K562 (cell line): ENCODE measurements around the gene EMX2. TPM values are rescaled to one million over a fixed set of nuclear protein-coding genes. Genes with fewer than 3 reads are reported as not detected.

Experiments used
- ATAC-seq: fragments of 200-7000 bp; cut with Tn5 transposase; 3 replicates; pipeline ENCODE4 v1.9.1; 2020; ENCODE audit warnings: moderate library complexity
- BruUV-seq: library from RNA; stranded (reverse); fragments of 400-500 nt; replicated peaks from 2 replicates; lab custom pipeline; 2021; lab: Mats Ljungman, UMichigan
- CTCF ChIA-PET: fragments of 300-600 bp; formaldehyde crosslinking; extraction: SDS; loops from one replicate; lab custom pipeline; 2021; ENCODE audit warnings: low intra/inter-chr PET ratio; lab: Yijun Ruan, JAX
- POLR2A ChIA-PET: fragments of 300-600, 350-650 bp; sonication (Branson Sonifier 250); formaldehyde crosslinking; extraction: SDS; loops from one replicate; lab custom pipeline; 2021; ENCODE audit warnings: antibody characterized with exemption, inconsistent platforms; lab: Yijun Ruan, JAX
- DNase-seq, 4 experiments: peaks; one replicate each; pipeline versions ENCODE4 v3.0.0 to v3.0.0-alpha.2; 2011 to 2018; ENCODE audit warnings: low spot score in 3 of 4, mixed read lengths in 3 of 4; ENCODE audit errors: extremely low read depth in 1 of 4
- FAIRE-seq: peaks from 2 replicates; lab custom pipeline; 2011; peaks lifted over from hg19 to GRCh38; lab: Jason Lieb, UNC
- H2AFZ ChIP-seq: 2 replicates; pipeline ENCODE4 v1.6.0; 2011; ENCODE audit warnings: low read depth, low read length, control low read depth, inconsistent platforms
- H3K27ac ChIP-seq: fragments of 200-600 bp; 3 replicates; pipeline ENCODE4 v1.8.0; 2011; ENCODE audit warnings: low read depth, mild to moderate bottlenecking, control low read depth, inconsistent platforms, low read length, moderate library complexity, mixed read lengths; ENCODE audit errors: extremely low read depth
- H3K27me3 ChIP-seq, 2 experiments: fragments of 300-600 bp in 1 of 2; 2 replicates in 1 of 2; 3 replicates in 1 of 2; pipeline versions ENCODE4 v1.6.0 to v1.8.0; 2011; ENCODE audit warnings: inconsistent platforms in 2 of 2, low read length in 2 of 2, mild to moderate bottlenecking in 1 of 2, mixed read lengths in 1 of 2, moderate library complexity in 1 of 2; ENCODE audit not compliant: control insufficient read depth in 2 of 2, insufficient read depth in 2 of 2
- H3K36me3 ChIP-seq: fragments of 300-600 bp; 3 replicates; pipeline ENCODE4 v1.8.0; 2011; ENCODE audit warnings: mild to moderate bottlenecking, low read length, inconsistent platforms; ENCODE audit not compliant: control insufficient read depth, insufficient read depth
- H3K4me1 ChIP-seq, 2 experiments: fragments of 200-600 bp in 1 of 2; replicated peaks in 1 of 2; 2 replicates in 1 of 2; 3 replicates in 1 of 2; pipeline versions ENCODE4 v1.5.1 to v1.8.0; 2011; ENCODE audit warnings: inconsistent platforms in 2 of 2, low read length in 2 of 2, mild to moderate bottlenecking in 1 of 2, mixed read lengths in 1 of 2, moderate library complexity in 1 of 2; ENCODE audit not compliant: control insufficient read depth in 2 of 2, insufficient read depth in 2 of 2
- H3K4me2 ChIP-seq: 2 replicates; pipeline ENCODE4 v1.6.1; 2011; ENCODE audit warnings: low read length, control low read depth, inconsistent platforms, mixed read lengths; ENCODE audit not compliant: insufficient read depth
- H3K4me3 ChIP-seq: fragments of 200-600 bp; sonication (generic), shearing (Covaris generic); 2 replicates; pipeline ENCODE4 v1.5.1; 2016; ENCODE audit warnings: control low read depth, inconsistent platforms
- H3K79me2 ChIP-seq: fragments of 200-600 bp; 3 replicates; pipeline ENCODE4 v1.8.0; 2011; ENCODE audit warnings: low read length, inconsistent platforms; ENCODE audit not compliant: control insufficient read depth, insufficient read depth
- H3K9ac ChIP-seq, 2 experiments: 2 replicates each; pipeline versions ENCODE4 v1.6.0 to v1.6.1; 2011; ENCODE audit warnings: low read depth in 2 of 2, low read length in 2 of 2, control low read depth in 1 of 2, inconsistent platforms in 1 of 2, mild to moderate bottlenecking in 1 of 2, mixed read lengths in 1 of 2; ENCODE audit not compliant: insufficient read depth in 1 of 2
- H3K9me1 ChIP-seq: one replicate; pipeline ENCODE4 v1.6.0; 2011; ENCODE audit warnings: inconsistent platforms, mild to moderate bottlenecking, low read length, moderate library complexity; ENCODE audit not compliant: control insufficient read depth, insufficient read depth
- H3K9me3 ChIP-seq: replicated peaks from 2 replicates; pipeline ENCODE4 v1.5.1; 2011; ENCODE audit warnings: low read depth, low read length, inconsistent platforms; ENCODE audit not compliant: control insufficient read depth, insufficient read depth
- H4K20me1 ChIP-seq: replicated peaks from 2 replicates; pipeline ENCODE4 v1.6.1; 2011; ENCODE audit warnings: low read length, inconsistent platforms, mixed read lengths; ENCODE audit not compliant: control insufficient read depth, insufficient read depth
- CSDE1 ChIP-seq, 2 experiments: fragments of 450-650 bp; IDR thresholded peaks; 2 replicates each; pipeline ENCODE4 v1.6.1; 2016; ENCODE audit warnings: mild to moderate bottlenecking in 1 of 2
- MTA3 ChIP-seq: fragments of 450-650 bp; formaldehyde crosslinking; IDR thresholded peaks from 2 replicates; pipeline ENCODE4 v1.6.1; 2017; ENCODE audit warnings: mild to moderate bottlenecking, borderline replicate concordance
- PHF8 ChIP-seq: fragments of 200-600 bp; sonication (generic); IDR thresholded peaks from 2 replicates; pipeline ENCODE4 v1.6.1; 2012; ENCODE audit warnings: mixed run types, mild to moderate bottlenecking, inconsistent platforms, low read length, moderate library complexity, borderline replicate concordance
- PTTG1 ChIP-seq: fragments of 450-650 bp; IDR thresholded peaks from 2 replicates; pipeline ENCODE4 v1.6.1; 2016; ENCODE audit warnings: low read depth, mild to moderate bottlenecking, missing genetic modification characterization, missing compliant biosample characterization
- RAD51 ChIP-seq: fragments of 450-650 bp; IDR thresholded peaks from 2 replicates; pipeline ENCODE4 v1.7.1; 2016; ENCODE audit warnings: low read depth, mild to moderate bottlenecking, borderline replicate concordance
- ZSCAN29 ChIP-seq: fragments of 450-650 bp; IDR thresholded peaks from 2 replicates; pipeline ENCODE4 v1.6.1; 2017
- WGBS: fragments of 100-300 bp; shearing (Covaris generic); methylation state at CpG from one replicate; pipeline ENCODE4 v1.1.6; 2016; ENCODE audit warnings: low coverage, mixed read lengths; ENCODE audit not compliant: insufficient coverage; ENCODE audit errors: missing lambda C conversion rate; 5-methylcytosine and 5-hydroxymethylcytosine counted together
- in situ Hi-C: fragments of 300-500 bp; cut with MboI; formaldehyde crosslinking; loops from 4 replicates; pipeline ENCODE4 v1.15.0; 2018; ENCODE audit warnings: inconsistent platforms, mixed read lengths
- intact Hi-C: fragments of 100-400 bp; cut with micrococcal nuclease; formaldehyde crosslinking; loops from 2 replicates; pipeline ENCODE4 v1.14.2; 2022
- polyA plus RNA-seq, 8 experiments: library from polyadenylated mRNA; depleted of rRNA in 4 of 8; stranded (reverse) in 5 of 8; unstranded in 3 of 8; fragments of >200 nt; fragmentation: Nextera tagmentation in 2 of 8; fragmentation: Illumina TruSeq in 1 of 8; extraction: Ambion mirVana in 2 of 8; extraction: Trizol in 1 of 8; gene quantifications; 2 replicates each; pipeline versions ENCODE4 v1.2.1 to v1.2.3, GENCODE V29; 2011 to 2014; ENCODE audit warnings: inconsistent platforms in 1 of 8, missing spikeins in 1 of 8
- total RNA-seq, 7 experiments: library from RNA; depleted of rRNA in 6 of 7; stranded (reverse); fragments of >200 nt in 6 of 7; fragmentation: Illumina TruSeq in 2 of 7; extraction: Trizol in 2 of 7; gene quantifications; 2 replicates each; pipeline versions ENCODE4 v1.2.1 to v1.2.3, GENCODE V29; 2011 to 2021; ENCODE audit warnings: low replicate concordance in 1 of 7
- TF ChIP-seq, protein P1 (sequence below): fragments of 250-450 bp; sonication (Bioruptor Pico); IDR thresholded peaks from 2 replicates; pipeline ENCODE4 v1.8.0; 2021; ENCODE audit warnings: mild to moderate bottlenecking, moderate library complexity

Gene EMX2
- total and polyA plus RNA-seq, 9 of the 15 experiments (the other 6 are each of a cell fraction or from before 2014, with no cell fraction given): not detected

DNA sequence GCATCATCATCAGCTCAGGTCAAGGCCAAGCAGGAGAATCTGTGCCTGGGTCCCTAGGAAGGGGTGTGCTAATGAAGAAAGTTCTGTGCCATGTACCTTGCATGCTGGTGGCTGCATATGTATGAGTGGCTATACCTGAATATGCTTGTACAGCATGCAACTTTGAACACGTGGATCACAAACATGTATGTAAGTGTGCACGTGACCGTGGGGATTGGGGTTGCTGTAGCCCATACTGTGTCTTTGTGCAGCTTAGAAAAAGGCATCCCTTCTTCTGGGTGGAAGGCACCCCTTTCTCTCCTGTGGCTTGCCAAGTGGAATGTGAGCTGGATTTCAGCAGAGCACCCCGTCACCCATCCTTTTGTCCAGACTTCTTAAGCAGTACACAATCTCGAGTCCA, 13.8 kb downstream of the EMX2 start:
- no peaks in the 10 kb centered on the region for H3K9me3 ChIP-seq
- H3K27ac ChIP-seq: no peak overlapping the region
- DNase-seq: no peak
- no peak overlapping the region for H3K4me3 ChIP-seq
- H3K4me2 ChIP-seq: no peak overlapping the region
- CTCF ChIA-PET: no interaction called here
- no peak for ATAC-seq
- FAIRE-seq: no peak
- H3K9ac ChIP-seq: no peak overlapping the region
- 4% methylated on average over 4 of the region's 5 CpGs for WGBS
- no peak overlapping the region for H2AFZ ChIP-seq
- POLR2A ChIA-PET: no interaction called here
- no peaks in the 10 kb centered on the region for H3K36me3 ChIP-seq
- no TSS peak for BruUV-seq
- H3K4me1 ChIP-seq: peaks cover 0 to 14% of the 10 kb centered on the region in 2 experiments; a peak in 2 of 5 replicates
- intact Hi-C loops (no loop called here), in situ Hi-C loops (no loop called here)
- TF ChIP-seq, protein P1, sequence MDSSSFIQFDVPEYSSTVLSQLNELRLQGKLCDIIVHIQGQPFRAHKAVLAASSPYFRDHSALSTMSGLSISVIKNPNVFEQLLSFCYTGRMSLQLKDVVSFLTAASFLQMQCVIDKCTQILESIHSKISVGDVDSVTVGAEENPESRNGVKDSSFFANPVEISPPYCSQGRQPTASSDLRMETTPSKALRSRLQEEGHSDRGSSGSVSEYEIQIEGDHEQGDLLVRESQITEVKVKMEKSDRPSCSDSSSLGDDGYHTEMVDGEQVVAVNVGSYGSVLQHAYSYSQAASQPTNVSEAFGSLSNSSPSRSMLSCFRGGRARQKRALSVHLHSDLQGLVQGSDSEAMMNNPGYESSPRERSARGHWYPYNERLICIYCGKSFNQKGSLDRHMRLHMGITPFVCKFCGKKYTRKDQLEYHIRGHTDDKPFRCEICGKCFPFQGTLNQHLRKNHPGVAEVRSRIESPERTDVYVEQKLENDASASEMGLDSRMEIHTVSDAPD: no peak
- no peak for TF ChIP-seq MTA3
- TF ChIP-seq ZSCAN29: no peak
- no peak for TF ChIP-seq PHF8
- TF ChIP-seq CSDE1 (IDR thresholded peaks at IDR 0.05): no peak
- TF ChIP-seq RAD51: no peak
- TF ChIP-seq PTTG1 (tag): no peak
- H4K20me1 ChIP-seq: no peaks in the 10 kb centered on the region
- H3K79me2 ChIP-seq: no peaks in the 10 kb centered on the region
- H3K27me3 ChIP-seq: peaks cover 0 to 48% of the 10 kb centered on the region in 2 experiments; a peak in 3 of 5 replicates
- no peaks in the 10 kb centered on the region for H3K9me1 ChIP-seq
